HG03135 (cell line): ENCODE data around the gene NRL.
A peak's percentile ranks its signal among the peaks of the same experiment; 100 is the strongest.
"Not testable (repeated sequence)": the region's sequence is repeated elsewhere in the genome, so short reads cannot be mapped to it uniquely, and the experiment has no call there.

ENCODE experiments used
- ATAC-seq: cut with Tn5 transposase; IDR thresholded peaks from one replicate; pipeline ENCODE4 v1.9.1; 2021; ENCODE audit warnings: mild to moderate bottlenecking, moderate library complexity; ENCODE audit not compliant: unreplicated experiment

The NRL gene

DNA sequence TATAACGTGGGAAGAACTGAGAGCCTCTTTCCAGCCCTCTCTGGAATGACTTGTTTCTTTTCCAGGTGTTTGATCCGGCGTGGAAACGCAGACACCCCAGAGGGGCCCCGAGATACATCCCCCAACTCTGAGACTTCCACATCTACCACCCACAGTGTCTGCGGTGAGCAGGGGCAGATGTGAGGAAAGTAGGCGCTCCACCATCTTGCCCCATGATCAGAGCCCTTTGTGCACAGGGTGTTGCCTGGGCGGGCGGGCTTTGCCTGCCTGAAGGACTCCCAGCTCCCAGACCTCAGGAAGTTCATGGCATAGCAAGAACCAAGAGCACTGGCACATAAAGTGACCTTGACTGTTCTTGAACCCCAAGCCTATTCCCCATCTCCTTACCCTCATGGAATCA is 60.1 kb downstream of the NRL start:
- no peak for ATAC-seq

DNA sequence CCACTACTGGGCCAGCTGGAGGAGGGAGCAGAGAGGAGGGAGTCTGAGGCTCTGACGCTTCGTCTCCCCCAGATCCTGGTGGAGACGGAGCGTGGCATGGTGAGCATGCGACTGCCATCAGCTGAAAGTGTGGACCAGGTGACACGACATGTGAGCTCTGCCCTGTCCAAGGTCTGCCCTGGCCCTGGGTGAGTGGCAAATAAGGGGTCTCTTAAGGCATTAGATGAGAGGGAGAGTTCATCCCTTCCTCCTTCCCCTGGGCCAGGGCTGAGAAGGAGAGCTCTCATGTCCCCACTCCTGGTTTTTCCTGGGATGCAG is 60.5 kb downstream of the NRL start:
- ATAC-seq = no peak

DNA sequence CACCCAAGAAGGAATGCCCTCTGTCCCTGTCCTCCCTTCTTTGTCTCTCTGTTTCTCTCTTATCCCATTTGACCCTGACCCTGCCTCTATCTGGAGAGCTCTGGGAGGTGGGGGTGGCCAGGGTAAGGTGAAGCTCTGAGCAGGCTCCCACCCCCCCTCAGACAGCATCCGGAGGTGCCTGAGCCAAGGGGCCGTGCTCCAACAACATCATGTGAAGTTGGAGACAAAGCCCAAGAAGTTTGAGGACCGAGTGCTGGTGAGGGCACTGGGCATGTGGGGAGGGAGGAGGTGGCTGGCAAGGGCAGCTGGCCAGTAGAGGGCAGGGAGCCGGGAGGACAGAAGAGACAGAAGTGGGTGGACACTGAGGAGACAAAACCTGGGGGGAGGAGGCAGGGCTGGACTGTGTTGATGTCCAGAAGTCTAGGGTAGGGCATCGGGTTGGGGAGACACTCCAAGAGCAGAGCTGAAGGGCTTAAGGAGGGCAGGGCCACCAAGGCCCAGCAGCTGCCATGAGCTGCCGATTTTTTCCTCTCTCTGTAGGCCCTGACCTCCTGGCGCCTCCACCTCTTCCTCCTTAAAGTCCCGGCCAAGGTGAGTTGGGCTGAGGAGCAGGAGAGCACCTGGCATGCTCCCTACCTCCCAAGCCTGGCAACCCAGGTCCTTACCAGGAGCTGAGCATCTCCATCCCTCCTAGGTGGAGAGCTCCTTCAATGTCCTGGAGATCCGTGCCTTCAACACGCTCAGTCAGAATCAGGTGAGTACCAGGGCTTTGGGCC is 61.0 kb downstream of the NRL start:
- no peak for ATAC-seq

DNA sequence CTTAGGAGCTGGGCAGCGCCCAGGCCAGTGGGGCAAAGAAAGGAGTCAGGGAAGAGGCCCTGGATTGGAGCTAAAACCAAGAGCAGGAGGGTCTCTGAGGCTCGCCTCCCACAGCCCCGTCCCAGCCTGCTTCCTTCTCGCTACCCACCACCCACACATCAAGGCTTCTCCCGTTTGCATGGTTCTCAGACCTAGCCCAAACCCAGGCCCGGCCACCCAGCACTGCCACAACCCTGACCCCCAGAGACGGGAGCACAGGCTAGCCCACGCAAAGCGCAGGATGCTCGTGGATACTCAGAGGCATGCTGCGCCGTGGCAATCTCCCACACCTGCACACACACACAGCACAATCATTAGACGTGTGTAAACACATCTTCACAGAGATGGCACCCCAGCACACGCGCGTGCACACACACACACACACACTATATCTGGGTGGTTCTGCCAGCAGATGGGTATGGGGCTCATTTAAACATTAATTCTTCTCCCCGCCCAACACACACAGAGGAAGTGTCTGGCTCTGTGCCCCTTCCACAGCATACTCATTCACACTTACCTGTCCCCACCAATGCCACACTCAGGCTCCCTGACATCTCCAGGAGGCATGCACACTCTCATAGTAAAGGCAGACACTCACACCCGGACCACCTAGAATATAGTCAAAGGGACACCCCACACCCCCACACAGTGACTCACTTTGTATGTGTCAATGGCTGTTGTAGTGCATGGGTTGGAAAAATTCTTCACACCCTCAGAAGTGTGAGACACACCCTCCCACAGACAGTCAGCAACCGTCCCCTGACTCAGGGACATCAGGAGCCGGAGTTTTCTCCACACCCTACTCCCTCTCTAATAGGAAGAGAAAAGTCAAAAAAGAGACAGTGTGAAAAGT is 61.8 kb downstream of the NRL start:
- ATAC-seq = no peak

DNA sequence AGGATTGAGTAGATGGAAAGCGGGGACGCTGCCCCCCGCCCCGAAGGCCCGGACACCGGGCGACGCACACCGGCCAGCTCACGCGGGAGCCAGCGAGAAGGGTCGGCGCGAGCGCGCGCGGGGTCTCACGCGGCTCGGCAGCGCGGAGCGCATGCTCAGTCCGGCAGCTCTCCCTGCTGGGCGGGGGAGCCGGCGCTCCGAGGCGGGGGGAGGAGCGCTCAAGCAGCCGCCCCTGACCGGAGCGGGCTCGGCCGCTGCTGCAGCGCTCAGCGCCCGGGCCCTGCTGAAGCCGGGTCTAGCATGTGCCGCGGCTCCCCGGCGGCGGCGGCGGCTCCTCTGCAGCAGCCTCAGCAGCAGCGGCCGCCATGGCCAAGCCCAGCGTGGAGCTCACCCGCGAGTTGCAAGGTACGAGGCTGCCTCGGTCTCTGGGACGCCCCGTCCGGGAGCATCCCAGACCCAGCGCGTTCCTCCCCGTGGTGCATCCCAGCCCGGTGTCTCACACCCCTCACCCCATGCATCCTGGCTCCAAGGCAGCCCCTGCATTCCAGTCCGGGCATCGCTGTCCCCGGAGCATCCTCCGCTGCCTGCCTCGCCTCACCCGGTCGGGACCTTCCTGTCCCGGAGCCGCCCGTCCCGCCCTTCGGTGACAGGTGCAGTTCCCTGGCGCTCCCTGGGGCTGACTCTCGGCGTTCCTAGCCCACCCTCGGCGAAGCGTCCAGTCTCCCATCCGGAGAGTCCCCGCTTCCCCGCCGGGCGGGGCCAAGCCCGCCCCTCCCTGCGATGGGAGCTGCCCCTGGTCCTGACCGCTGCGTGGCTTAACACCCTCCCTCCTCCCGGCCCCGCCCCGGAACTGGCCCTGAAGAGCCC is 62.7 kb downstream of the NRL start, which contains the start of gene CARMIL3:
TSS of gene CARMIL3 (plus strand) at position 221 of the 867 bp plus-strand sequence. CDS start at position 366, 145 bp downstream.
- peak; percentile 66 for ATAC-seq

DNA sequence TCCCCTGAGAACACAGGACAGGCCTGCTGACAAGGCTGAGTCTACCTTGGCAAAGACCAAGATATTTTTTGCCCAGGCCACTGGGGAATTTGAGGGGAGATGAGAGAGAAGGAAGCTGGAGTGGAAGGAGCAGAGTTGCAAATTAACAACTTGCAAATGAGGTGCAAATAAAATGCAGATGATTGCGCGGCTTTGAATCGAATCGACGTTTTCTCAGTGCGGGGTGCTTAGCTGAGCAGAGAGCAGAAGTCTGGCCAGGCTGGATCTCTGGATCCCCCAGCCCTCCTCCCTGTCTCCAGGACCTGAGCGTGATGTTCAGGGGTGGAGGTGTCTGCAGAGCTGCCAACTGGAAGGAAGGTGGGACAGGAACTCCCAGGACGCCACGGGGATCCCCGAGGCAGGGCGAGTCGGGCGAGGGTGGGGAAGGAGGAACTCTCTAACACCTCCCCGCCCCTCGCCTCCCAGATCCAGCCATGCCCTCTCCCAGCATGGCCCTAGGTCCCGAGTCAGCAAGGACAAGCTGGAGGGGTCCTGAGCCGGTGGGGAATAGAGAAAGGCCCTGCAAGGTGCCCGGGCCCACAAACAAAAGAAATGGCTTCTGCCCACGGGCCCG is 63.5 kb downstream of the NRL start:
- peak; percentile 7 for ATAC-seq

DNA sequence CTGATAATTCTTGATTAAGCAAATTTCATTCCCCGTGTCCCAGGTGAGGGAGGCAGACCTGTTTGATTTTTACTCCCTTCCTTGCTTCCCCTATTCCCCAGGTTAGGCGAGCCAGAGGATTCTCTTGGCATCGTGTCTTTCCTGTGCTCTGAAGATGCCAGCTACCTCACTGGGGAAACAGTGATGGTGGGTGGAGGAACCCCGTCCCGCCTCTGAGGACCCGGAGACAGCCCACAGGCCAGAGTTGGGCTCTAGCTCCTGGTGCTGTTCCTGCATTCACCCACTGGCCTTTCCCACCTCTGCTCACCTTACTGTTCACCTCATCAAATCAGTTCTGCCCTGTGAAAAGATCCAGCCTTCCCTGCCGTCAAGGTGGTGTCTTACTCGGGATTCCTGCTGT is 64.0 kb downstream of the NRL start:
- not testable (repeated sequence) for ATAC-seq

DNA sequence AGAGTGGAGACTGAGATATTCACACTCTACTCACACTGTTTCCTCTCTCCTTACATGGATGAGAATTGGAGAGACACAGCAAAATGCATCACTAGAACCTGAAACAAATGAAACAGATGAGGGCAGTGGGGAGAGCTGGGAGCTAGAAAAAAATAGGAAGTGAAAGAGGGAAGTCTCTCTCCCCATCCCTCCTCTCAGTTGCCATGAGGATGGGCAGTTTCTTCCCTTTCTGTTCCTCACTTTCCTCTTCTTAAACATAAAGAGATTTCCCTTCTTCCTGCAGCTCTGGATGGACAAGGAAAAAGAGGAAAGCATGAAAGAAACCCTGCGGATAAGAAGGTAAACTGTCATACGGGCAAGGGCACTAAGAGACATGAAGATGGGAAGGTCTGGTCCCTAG is 65.7 kb downstream of the NRL start:
- not testable (repeated sequence) for ATAC-seq

DNA sequence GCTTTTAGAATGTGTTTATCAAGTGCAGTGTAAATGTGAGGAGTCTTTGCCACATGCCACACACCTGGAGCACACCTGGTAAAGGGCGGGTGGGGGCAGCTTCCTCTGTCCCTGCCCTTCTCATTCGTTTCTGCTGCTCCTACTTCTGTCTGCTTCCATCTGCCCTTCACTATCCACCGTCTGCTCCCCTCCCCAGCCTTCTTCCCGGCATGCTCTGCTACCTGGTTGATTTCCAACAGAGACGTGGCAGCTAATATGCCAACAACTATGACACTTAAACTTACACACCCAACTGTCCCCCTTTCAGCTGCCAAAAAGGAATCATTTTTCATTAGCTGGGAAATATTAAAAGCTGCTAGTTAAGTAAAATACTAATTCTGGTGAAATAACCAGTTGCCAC is 72.0 kb downstream of the NRL start:
- no peak for ATAC-seq

DNA sequence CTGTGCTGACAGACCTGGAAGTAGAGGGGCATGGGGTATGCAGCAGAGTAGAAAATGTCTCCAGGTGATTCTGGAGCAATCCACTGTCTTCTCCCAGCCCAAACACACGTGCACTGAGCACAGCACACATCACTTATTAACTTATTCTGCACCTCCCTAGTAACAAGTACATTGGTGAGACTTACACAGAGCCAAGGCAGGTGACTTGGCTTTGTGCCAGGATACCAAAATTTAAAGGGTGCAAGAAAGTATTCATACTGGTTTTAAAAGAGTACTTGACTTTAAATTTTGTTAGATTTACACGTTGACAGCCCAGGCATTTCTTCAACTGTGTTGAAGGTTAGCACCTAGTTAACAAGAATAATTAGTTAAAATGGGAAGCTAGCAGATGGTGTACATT is 74.1 kb downstream of the NRL start:
- ATAC-seq = no peak

DNA sequence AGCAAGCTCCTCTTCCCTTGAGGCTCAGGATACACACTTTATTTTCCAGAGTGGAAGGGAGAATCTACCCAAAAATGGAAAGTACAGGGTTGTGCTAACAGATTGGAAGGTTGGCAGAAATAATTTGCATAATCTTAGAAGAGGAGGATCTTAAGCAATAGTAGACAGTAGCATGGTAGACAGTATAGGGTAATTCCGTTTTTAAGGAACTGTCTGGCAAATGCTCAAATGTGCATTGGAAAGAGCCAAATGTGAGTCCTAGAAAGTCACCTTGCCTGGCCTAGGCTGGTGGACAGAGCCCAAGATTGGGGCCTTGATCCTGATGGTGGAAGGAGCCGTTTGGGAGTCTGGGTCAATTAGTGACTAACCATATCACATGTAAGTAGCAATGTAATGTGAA is 76.1 kb downstream of the NRL start:
- ATAC-seq = no peak

DNA sequence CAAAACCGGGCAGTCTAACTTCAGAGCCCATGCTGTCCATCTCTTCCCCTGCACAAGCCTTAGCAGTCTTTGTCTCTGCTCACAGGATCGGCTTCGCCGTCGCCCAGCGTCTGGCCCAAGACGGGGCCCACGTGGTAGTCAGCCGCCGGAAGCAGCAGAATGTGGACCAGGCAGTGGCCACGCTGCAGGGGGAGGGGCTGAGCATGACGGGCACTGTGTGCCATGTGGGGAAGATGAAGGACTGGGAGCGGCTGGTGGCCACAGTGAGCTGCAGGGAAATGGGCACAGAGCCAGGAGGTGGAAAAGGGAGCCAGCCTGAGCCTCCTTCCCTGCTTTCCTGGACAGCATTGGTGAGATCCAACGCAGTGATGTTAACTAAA is 77.1 kb downstream of the NRL start:
- no peak for ATAC-seq

DNA sequence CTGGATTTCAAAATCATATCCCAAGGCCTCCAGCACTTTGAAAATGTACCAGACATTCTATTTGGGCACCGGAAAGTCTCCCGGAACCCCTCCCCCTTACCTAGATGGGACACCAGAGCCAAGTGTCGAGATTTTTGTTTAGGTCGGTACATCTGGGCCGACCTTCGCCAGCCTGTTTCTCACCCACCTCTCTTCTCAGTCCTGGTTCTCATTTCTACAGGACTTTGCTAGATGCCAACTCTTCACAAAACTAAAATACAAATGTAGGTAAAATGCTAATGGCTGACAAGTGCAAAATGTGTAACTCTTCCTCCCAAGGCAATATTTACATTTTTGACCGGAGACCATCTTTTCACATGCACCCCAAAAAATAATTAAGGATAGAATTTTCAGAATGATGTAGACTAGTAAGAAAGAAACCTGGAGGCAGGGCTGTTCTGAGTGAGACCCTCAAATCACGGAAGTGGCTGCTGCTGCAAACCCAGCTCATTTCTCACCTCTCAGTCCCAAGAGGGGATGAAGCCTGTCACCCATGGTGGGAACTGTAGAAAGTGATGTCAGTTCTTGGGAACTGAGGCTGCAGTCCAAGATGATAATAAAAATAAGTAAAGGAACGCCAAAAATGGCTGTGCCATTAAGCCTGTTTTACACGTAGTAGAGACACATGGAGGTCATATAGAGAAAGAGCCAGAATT is 77.6 kb downstream of the NRL start:
- ATAC-seq = peak; percentile 30

DNA sequence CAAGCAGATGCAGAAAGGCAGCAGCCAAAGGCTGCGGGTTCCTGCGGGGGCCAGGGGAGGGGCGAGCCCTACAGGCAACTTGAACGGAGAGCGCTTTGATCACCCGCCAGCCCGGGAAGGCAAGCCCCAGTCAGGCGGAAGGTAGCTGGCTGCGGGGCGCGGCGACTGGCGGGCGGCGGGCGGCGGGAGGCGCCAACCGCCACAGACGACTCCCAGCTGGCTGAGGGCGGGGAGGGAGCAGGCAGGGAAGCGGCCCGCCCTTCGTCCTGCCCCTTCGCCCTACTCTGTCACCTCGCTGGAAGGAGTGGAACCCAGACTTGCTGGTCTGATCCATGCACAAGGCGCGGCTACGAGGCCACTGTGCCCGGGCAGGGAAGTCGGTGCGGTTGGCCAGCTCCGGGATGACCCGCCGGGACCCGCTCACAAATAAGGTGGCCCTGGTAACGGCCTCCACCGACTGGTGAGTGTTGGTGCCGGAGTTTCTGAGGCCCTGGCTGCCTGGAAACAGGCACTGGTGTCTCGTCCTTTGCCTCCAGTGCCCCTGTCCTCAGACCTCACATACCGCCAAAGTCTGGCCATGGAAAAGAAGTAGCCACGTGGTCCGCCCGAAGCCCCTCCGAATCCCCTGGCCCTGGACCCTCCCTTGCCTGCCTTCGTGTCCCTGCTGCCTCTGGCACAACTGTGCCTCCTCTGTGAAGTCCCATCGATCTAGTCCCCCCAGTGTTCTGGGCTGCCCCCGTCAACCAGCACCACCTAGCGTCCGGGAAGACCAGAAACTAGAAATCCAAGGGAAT is 78.4 kb downstream of the NRL start:
- peak; percentile 47 for ATAC-seq

DNA sequence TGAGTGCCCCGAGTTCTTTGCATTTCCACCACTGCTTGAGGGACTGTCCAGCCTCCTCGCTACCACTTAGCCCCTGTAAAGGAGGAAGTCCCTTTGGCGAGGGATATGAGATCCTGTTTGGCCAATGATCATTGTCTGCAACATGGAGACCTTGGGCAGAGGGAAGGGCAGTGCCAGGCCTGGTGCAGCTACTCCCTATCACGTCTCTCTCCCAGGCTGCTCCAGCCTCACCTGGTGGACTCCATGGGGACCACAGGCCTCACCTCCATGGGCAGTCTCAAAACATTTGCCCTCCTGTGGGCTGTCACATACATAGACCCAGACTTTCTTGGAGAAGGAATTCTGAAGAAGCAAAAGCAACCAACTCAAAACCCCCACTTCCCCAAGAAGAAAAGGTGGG is 79.0 kb downstream of the NRL start:
- not testable (repeated sequence) for ATAC-seq

DNA sequence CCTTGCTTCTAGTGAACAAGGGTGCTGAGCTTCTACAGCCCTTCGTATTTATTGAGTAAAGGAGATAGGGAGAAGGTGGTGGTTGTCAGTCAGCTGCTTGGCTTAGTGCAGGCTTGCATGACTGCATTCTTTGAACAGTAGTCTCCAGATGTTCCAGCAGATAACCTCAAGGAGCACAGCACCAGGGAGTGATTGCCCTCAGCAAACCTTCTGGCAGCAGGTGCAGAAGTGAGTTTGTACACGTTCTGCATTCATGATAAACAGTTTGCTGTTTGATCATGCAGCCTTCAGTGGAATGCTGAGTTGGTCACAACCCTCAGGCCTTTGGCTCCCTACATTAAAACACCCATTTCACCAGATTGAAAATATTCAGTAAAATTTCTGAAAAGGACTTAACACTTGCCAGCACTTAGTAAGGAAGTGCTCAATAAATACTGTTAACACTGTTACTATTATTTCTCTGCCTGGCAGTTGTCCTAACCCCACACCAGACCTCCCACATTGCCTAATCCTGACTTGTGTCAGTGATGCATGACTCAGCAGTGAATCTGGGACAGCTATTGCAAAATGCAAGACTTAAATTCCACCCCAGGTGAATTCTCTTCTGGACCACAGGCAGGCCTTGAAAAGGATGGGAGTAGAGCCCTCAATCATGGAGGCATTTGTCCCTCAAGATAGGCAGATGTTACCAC is 81.9 kb downstream of the NRL start:
- no peak for ATAC-seq

DNA sequence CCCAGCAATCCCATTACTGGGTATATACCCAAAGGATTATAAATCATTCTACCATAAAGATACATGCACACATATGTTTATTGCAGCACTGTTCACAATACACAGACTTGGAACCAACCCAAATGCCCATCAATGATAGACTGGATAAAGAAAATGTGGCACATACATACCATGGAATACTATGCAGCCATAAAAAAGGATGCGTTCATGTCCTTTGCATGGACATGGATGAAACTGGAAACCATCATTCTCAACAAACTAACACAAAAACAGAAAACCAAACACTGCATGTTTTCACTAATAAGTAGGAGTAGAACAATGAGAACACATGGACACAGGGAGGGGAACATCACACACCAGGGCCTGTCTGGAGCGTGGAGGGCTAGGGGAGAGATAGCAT is 83.4 kb downstream of the NRL start:
- ATAC-seq = not testable (repeated sequence)

DNA sequence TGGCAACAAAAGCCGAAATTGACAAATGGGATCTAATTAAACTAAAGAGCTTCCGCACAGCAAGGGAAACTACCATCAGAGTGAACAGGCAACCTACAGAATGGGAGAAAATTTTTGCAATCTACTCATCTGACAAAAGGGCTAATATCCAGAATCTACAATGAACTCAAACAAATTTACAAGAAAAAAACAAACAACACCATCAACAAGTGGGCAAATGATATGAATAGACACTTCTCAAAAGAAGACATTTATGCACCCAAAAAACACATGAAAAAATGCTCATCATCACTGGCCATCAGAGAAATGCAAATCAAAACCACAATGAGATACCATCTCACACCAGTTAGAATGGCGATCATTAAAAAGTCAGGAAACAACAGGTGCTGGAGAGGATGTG is 85.1 kb downstream of the NRL start:
- ATAC-seq = not testable (repeated sequence)
